GM21576 (cell line): ENCODE data around the gene TRHDE.

Experiments
- ATAC-seq: cut with Tn5 transposase; IDR thresholded peaks from one replicate; pipeline ENCODE4 v1.9.1; 2021; ENCODE audit warnings: mild to moderate bottlenecking, moderate library complexity; ENCODE audit not compliant: unreplicated experiment

TRHDE gene

DNA sequence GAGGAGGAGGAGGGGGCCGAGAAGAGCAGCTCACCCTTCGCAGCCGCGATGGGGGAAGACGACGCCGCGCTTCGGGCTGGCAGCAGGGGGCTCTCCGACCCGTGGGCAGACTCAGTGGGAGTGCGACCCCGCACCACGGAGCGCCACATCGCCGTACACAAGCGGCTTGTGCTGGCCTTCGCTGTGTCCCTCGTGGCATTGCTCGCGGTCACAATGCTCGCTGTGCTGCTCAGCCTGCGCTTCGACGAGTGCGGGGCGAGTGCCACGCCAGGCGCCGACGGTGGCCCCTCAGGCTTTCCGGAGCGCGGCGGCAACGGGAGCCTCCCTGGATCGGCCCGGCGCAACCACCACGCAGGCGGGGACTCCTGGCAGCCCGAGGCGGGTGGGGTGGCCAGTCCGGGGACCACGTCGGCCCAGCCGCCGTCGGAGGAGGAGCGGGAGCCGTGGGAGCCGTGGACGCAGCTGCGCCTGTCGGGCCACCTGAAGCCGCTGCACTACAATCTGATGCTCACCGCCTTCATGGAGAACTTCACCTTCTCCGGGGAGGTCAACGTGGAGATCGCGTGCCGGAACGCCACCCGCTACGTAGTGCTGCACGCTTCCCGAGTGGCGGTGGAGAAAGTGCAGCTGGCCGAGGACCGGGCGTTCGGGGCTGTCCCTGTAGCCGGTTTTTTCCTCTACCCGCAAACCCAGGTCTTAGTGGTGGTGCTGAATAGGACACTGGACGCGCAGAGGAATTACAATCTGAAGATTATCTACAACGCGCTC is 745 bp downstream of the TRHDE start:
- ATAC-seq: no peak

- ATAC-seq: no peak
Observed at GRCh38 chr12:72273499-72273837, 1.3 kb downstream of the TRHDE start.

DNA sequence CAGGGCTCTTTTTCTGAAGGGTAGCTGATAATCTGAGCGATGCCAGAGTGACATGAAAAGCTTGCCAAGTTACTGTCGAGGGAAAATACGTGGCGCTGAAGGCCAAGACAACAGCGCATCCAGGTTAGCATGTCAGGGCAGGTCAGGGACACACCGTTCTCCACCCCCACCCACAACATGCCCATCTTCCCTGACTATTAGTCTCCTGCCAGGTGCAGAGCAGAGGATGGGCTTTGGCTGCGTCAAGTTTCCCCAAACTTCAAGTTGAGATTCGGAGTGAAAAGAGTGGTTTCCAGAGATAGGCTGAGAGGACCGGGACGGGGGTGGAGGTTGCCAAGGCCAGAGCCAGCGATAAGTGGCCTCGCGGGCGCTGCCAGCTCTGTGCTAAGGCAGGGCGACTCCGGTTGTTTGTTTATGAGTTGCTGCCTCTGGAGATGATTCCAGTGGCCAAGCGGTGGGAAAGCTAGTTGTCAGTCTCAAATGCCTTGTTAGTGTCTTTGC is 1.7 kb downstream of the TRHDE start:
- no peak for ATAC-seq

DNA sequence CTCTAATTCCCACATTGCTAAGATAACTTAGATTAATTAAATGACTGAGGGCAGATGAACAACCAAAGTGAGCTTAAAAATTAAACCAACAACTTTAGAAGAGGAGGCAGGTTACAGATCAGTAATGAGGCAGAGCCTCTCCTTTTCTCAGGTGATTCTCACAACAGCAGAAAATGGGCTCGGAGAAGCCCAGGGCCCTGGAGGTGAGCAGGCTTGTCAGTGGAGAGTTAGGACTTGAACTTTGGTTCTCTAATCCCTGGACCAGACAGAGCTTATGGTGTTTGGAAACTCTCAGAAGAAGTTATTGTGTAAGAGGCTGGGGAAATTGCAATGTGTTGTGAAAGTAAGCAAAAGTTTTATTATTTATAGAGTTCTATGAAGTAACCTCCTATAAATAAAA is 2.8 kb downstream of the TRHDE start:
- no peak for ATAC-seq

DNA sequence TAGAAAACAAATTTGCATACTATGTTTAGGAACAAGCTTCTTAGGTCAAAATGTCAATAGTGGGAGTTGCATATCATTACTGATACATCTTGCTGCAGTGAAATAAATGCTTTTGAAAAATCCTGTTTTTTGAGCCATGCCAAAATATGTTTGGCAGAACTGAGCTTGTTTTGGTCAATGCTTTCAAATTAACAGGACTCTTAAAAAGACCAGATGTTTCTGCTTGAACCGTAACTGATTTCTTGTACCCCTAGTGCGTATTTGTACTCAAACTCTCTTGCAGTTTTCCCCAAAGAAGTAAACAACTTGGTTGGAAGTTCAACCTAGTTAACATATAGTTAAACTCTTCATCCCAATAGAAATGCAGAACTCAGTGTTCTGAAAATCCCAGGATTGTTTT is 3.4 kb downstream of the TRHDE start:
- no peak for ATAC-seq

- ATAC-seq: no peak
Observed at GRCh38 chr12:72276181-72276805, 4.1 kb downstream of the TRHDE start.

DNA sequence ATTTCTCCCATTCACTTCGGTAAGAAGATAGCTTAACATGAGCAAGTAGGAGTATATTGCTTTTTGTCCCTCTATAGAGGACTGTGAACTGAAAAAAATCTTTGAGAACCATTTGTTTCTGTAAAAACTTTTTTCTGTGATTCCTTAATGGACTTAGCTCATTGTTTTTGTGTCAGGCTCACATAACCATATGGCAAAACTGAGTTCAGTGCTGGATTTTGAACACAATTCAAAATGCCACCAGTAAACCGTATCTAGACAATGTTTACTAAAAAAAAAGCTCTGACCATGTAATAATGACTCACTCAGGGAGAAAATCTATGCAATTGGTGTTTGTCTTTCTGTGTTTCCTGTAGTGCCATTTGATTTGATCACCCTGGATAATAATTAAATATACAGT is 5.2 kb downstream of the TRHDE start:
- no peak for ATAC-seq

DNA sequence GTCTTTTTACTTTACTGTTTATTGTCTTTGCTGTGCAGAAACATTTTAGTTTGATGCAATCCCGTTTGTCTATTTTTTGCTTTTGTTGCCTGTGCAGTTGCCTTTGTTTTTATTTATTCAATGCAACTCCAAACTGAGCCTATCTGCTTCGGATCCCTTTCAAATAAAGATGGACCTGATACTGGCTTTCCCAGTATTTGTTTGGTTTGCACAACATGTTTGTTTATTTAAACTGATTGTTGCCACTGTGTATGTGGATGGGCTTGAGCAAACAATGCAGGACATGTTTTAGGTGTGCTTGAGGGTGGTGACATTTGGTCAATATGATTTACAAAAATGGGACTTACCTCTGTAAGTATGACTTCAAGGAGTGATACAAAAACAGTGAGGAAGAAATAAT is 6.7 kb downstream of the TRHDE start:
- no peak for ATAC-seq

DNA sequence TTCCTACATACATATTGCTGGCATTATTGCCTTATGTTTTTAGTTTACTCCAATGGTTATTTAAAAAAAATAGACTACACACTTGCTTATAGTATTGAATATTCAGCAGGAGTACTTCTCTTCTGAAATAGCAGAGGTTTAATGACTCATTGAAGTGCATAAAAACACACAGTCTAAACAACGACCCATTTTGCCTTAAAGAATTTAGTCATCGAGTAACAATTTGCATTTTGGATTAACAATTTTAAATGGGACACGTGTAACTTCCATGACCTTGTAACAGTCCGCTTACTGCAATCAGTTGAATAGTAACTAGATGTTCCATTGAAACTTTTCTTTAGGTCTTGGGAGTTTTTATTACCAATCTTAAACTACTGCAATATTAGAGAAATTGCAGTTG is 9.0 kb downstream of the TRHDE start:
- ATAC-seq: no peak

- no peak for ATAC-seq
Observed at GRCh38 chr12:72282721-72283120, 10.6 kb downstream of the TRHDE start.

DNA sequence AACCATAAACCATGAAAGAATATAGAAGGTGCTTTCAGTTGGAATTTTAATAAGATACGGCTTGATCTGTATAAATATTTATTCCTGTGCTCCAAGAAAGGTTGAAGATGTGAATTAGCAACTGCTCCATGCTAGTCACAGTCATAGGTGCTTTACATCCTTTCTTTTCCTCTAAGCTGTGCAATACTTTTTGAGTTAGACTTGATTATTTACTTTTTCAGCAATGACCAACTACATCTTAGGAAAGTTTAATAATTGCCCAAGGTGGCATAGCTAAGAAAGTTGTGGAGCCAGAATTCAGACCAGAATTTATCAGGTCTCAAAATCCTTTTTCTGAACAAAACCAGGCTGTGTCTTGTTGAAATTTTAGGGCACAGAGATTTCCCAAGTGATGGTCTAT is 13.7 kb downstream of the TRHDE start:
- ATAC-seq: no peak

DNA sequence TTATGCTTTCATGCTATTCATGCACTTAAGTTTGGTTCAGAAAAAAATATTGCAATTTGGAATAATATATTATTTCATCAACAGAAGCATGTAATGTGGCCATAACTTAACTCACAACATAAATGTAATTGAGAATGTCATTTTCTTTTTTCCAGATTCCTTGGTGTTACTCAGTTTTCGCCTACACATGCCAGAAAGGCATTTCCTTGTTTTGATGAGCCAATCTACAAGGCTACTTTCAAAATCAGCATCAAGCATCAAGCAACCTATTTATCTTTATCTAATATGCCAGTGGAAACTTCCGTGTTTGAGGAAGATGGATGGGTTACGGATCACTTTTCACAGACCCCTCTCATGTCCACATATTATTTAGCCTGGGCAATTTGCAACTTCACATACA is 14.4 kb downstream of the TRHDE start:
- no peak for ATAC-seq

DNA sequence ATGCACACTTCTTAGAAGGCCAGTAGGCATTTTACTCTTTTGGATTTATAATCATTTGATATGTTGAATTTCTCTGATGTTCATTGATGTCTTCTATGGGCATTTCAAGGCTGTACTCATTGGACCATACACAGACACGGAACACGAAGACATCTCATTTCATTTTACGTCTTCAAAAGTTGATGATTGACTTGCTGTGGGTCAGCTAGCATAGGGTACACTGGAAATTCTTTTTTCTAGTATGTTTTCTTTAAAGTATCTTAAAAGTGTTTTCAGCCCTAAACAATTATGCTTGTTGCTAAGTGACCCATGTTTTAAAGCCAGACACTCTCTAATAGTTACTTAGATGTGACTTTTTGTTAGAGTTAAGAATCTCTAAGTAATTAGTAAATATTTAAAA is 16.3 kb downstream of the TRHDE start:
- ATAC-seq: no peak

DNA sequence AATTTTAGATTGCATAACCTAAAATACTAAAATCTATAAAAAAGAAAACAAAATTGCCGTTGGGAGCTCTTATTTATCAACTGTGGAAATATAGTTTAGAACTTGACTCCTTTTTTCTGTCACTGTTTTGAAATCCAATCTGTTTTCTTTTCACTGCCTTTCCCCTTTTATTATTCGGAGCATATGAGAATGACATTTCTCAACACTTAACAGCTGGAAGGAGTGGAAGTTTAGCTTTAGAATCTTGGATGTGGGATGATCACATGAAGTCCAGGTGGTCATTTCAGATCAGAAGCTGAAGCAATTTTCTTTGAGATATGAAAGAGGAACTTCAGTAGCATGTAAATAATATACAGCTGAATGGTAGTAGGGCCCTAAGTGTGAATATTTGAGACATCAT is 16.7 kb downstream of the TRHDE start:
- ATAC-seq: no peak

GRCh38 chr12:72289633-72290032 is 17.5 kb downstream of the TRHDE start:
- ATAC-seq: no peak

DNA sequence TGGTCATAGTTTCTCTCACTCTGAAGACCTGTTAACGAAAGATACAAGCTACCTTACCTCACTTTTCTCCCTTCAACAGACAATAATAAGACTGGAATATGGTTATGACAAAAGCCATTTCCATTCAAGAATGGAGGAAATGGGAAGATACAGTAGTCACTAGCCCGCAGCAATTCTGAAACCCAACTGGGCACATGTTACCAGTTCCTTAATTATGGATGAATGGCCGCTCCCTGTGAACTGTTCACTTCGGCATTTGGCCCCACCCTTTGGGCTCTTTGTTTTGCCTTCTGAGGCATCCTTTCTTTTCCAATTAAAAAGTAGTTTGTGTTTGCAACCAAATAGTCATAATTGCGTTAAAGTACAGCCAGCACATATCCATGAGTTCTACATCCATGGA is 19.0 kb downstream of the TRHDE start:
- no peak for ATAC-seq

- ATAC-seq: no peak
Observed at GRCh38 chr12:72293701-72294100, 21.5 kb downstream of the TRHDE start.

DNA sequence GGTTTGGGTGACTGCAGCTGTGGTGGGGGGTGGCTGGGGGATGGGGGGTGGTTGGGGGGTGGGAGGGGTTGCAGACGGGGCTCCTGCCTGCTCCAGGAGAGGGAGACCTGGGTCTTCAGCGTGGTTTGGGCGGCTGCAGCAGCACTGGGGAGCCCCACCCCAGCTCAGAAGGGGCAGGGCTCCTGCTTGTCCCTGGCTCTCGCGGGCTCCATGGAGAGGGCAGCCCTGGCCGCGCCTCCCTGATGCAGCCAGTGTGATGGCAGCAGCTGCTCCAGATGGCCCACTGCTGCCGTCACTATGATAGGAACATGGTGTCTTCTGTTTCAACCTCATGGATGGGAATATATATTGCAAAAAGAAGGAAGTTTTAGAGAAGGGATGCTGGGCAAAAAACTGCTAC is 22.9 kb downstream of the TRHDE start:
- ATAC-seq: no peak

DNA sequence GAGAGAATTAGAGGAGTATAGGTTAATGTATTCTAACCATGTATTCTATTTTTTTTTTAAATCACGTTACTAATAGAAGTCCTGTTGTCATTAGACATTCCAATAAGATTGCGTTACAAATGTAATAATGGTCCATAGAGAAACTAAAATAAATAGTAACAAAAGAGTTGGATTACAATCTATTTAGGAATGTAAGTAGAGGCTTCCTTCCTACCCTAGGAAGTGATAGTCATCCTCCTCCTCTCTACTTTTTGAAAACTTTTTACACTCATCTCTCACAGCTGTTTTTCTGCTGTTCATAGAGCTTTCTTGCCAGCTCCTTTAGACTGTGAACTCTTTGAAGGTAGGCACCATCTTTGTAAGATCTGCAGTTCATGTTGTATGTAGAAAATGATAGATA is 23.6 kb downstream of the TRHDE start:
- no peak for ATAC-seq

DNA sequence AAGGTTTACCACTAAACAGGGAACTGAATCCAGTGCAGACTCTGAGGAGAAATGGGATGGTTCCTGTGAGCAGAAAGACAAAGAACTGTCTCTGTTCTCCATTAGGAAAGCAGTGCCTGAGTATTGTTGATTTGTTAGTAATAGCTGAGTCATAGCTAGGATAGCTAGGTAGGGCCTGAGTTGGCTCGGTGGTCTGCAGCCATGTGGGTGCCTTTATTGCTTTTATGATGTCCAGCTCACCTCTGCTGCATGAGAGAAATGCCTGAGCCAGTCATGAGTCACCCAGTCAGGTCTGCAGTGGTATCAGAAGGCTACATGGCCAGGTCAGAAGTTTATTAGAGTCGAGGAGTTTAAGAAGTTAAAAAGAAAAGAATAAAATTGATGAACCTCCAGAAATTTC is 24.2 kb downstream of the TRHDE start:
- no peak for ATAC-seq

GRCh38 chr12:72297666-72298065 is 25.5 kb downstream of the TRHDE start:
- ATAC-seq: no peak

DNA sequence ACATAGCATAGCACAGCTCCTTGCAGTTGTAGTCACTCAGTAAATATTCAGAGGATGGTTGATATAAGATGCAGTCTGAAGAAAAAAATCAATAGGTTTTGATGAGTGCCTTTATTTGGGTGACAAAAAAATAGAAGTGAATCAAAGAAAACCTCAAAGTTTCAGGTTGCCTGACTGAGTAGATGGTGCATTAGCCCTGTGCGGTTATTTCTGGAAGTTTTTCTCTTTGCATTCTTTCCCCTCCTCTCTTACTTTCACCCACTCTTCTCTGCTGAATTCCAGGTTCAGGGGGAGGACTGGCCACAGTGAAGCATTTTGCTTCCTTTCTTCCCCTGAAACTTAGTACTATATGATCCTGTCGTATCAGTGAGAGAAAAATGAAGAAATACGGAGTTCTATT is 28.6 kb downstream of the TRHDE start:
- no peak for ATAC-seq

DNA sequence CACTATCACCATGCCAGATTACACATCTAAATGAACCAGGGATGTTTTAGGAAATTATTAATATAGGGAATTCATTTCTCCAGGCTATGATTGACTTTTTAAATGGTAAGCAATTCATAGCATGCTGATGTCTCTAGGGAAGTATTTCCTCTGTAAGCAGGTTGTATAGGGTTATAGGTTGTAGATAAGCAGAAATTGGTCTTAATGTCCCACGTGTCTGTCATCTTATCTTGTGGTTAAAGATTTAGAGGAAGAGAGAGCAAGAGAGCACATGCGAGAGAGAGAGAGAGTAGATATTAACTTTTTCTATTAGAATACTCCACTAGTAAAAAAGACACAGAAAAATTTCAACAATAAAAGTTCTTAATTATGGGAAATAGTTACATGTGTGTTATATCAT is 32.6 kb downstream of the TRHDE start:
- ATAC-seq: no peak
